ENCODE data around the gene LAMA2.

DNA sequence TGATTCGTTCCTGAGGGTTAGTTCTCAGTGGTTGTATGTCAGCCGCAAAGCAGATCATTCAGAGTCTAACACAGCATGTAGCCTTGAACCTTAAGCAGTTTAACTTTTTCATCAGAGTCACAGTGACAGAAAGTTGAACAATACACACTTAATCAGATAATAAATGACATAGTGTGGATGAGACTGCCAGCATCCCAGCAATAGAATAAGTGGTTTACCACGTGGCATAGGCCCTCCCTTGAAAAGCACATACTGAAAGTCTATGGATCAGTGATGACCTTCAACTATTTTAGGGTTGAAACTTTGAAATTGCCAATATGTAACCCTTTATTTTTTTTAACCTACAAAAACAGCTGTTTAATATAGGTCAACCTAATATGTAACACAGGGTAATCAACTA is 561.7 kb downstream of the LAMA2 start:
- TF ChIP-seq, protein P1, sequence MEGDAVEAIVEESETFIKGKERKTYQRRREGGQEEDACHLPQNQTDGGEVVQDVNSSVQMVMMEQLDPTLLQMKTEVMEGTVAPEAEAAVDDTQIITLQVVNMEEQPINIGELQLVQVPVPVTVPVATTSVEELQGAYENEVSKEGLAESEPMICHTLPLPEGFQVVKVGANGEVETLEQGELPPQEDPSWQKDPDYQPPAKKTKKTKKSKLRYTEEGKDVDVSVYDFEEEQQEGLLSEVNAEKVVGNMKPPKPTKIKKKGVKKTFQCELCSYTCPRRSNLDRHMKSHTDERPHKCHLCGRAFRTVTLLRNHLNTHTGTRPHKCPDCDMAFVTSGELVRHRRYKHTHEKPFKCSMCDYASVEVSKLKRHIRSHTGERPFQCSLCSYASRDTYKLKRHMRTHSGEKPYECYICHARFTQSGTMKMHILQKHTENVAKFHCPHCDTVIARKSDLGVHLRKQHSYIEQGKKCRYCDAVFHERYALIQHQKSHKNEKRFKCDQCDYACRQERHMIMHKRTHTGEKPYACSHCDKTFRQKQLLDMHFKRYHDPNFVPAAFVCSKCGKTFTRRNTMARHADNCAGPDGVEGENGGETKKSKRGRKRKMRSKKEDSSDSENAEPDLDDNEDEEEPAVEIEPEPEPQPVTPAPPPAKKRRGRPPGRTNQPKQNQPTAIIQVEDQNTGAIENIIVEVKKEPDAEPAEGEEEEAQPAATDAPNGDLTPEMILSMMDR (IDR thresholded peaks at IDR 0.05), result no peak
- TF ChIP-seq, protein P2, sequence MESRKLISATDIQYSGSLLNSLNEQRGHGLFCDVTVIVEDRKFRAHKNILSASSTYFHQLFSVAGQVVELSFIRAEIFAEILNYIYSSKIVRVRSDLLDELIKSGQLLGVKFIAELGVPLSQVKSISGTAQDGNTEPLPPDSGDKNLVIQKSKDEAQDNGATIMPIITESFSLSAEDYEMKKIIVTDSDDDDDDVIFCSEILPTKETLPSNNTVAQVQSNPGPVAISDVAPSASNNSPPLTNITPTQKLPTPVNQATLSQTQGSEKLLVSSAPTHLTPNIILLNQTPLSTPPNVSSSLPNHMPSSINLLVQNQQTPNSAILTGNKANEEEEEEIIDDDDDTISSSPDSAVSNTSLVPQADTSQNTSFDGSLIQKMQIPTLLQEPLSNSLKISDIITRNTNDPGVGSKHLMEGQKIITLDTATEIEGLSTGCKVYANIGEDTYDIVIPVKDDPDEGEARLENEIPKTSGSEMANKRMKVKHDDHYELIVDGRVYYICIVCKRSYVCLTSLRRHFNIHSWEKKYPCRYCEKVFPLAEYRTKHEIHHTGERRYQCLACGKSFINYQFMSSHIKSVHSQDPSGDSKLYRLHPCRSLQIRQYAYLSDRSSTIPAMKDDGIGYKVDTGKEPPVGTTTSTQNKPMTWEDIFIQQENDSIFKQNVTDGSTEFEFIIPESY (IDR thresholded peaks at IDR 0.05; ENCODE audit: borderline replicate concordance, low read depth), result no peak
- TF ChIP-seq, protein P3, sequence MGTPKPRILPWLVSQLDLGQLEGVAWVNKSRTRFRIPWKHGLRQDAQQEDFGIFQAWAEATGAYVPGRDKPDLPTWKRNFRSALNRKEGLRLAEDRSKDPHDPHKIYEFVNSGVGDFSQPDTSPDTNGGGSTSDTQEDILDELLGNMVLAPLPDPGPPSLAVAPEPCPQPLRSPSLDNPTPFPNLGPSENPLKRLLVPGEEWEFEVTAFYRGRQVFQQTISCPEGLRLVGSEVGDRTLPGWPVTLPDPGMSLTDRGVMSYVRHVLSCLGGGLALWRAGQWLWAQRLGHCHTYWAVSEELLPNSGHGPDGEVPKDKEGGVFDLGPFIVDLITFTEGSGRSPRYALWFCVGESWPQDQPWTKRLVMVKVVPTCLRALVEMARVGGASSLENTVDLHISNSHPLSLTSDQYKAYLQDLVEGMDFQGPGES (IDR thresholded peaks at IDR 0.05; ENCODE audit: low read depth, low read length), result no peak
- TF ChIP-seq, protein P4, sequence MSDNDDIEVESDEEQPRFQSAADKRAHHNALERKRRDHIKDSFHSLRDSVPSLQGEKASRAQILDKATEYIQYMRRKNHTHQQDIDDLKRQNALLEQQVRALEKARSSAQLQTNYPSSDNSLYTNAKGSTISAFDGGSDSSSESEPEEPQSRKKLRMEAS (IDR thresholded peaks at IDR 0.05; ENCODE audit: low read depth), result no peak

Data from SK-N-SH (cell line).